Smooth muscle cell (in vitro differentiated cells): ENCODE data around the gene SELENOO. TPM values are rescaled to one million over a fixed set of nuclear protein-coding genes. Genes with fewer than 3 reads are reported as not detected.

Source experiments
- DNase-seq: peaks from one replicate; lab custom pipeline; 2025; ENCODE audit not compliant: unreplicated experiment; lab: John Stamatoyannopoulos, UW
- H2AFZ ChIP-seq: fragments of 200-600 bp; sonication (generic); 2 replicates; pipeline ENCODE4 v1.6.0; 2016; ENCODE audit warnings: antibody characterized with exemption, low read depth, mild to moderate bottlenecking
- H3F3A ChIP-seq: fragments of 200-600 bp; sonication (generic); 2 replicates; pipeline ENCODE4 v1.6.0; 2017; ENCODE audit warnings: antibody characterized with exemption, low read depth
- H3K27ac ChIP-seq: fragments of 200-600 bp; sonication (generic); 2 replicates; pipeline ENCODE4 v1.5.1; 2016; ENCODE audit warnings: low read depth, mild to moderate bottlenecking
- H3K27me3 ChIP-seq: fragments of 200-600 bp; sonication (generic); 2 replicates; pipeline ENCODE4 v1.6.1; 2016; ENCODE audit warnings: low read depth, mild to moderate bottlenecking
- H3K36me3 ChIP-seq: fragments of 200-600 bp; sonication (generic); 2 replicates; pipeline ENCODE4 v1.5.1; 2016; ENCODE audit warnings: low read depth
- H3K4me1 ChIP-seq: fragments of 200-600 bp; sonication (generic); 2 replicates; pipeline ENCODE4 v1.5.1; 2016; ENCODE audit warnings: low read depth
- H3K4me2 ChIP-seq: fragments of 200-600 bp; sonication (generic); 2 replicates; pipeline ENCODE4 v1.6.0; 2016; ENCODE audit warnings: mild to moderate bottlenecking
- H3K4me3 ChIP-seq: fragments of 200-600 bp; sonication (generic); 2 replicates; pipeline ENCODE4 v1.5.1; 2016; ENCODE audit warnings: mild to moderate bottlenecking
- H3K79me2 ChIP-seq: fragments of 200-600 bp; sonication (generic); 2 replicates; pipeline ENCODE4 v1.6.0; 2016; ENCODE audit warnings: low read depth, mild to moderate bottlenecking
- H3K9ac ChIP-seq: fragments of 200-600 bp; sonication (generic); 2 replicates; pipeline ENCODE4 v1.6.0; 2016; ENCODE audit warnings: low read depth
- H3K9me3 ChIP-seq: fragments of 200-600 bp; sonication (generic); replicated peaks from 2 replicates; pipeline ENCODE4 v1.5.1; 2016; ENCODE audit warnings: low read depth
- H4K20me1 ChIP-seq: fragments of 200-600 bp; sonication (generic); 2 replicates; pipeline ENCODE4 v1.6.0; 2016; ENCODE audit warnings: low read depth
- CTCF ChIP-seq: fragments of 200-600 bp; sonication (generic); IDR thresholded peaks from 2 replicates; pipeline ENCODE4 v1.5.1; 2017; ENCODE audit warnings: borderline replicate concordance, mild to moderate bottlenecking, antibody characterized with exemption; ENCODE audit not compliant: insufficient read depth, poor library complexity, severe bottlenecking
- WGBS: methylation state at CpG from one replicate; pipeline ENCODE4 v1.1.7; 2016; ENCODE audit warnings: low lambda C conversion rate; 5-methylcytosine and 5-hydroxymethylcytosine counted together
- polyA plus RNA-seq: library from polyadenylated mRNA; unstranded; fragments of >200 nt; fragmentation: Nextera tagmentation; extraction: Ambion mirVana; gene quantifications from 2 replicates; pipeline ENCODE4 v1.2.1, GENCODE V29; 2016
- total RNA-seq: library from RNA; depleted of rRNA; stranded (reverse); fragments of >200 nt; gene quantifications from 2 replicates; pipeline ENCODE4 v1.2.3, GENCODE V29; 2014

Gene SELENOO
- total and polyA plus RNA-seq, 2 experiments from 2014 or later, result 9.0 to 21.3 TPM

- Histone ChIP-seq H3K4me1 (no peaks in the 10 kb centered on the region), H3F3A (no peaks in the 10 kb centered on the region), H3K9me3 (no peaks in the 10 kb centered on the region), H3K4me3 (no peak overlapping the region), H3K79me2 (no peaks in the 10 kb centered on the region), H4K20me1 (peaks cover 19% of the 10 kb centered on the region), H3K9ac (no peak overlapping the region), H3K27ac (no peak overlapping the region), H2AFZ (no peak overlapping the region), H3K36me3 (no peaks in the 10 kb centered on the region), H3K4me2 (no peak overlapping the region), H3K27me3 (no peaks in the 10 kb centered on the region)
- 95% methylated on average over 8 of the region's 8 CpGs for WGBS
- no peak for TF ChIP-seq CTCF
- no peak for DNase-seq
These were observed 21.7 kb downstream of the SELENOO start for GRCh38 chr22:50222508-50222907.

GRCh38 chr22:50224071-50224470 lies 23.3 kb downstream of the SELENOO start:
- H4K20me1 ChIP-seq, result peaks cover 5% of the 10 kb centered on the region
- 96% methylated on average over 16 of the region's 16 CpGs for WGBS
- H3K36me3 ChIP-seq, result no peaks in the 10 kb centered on the region
- no peaks in the 10 kb centered on the region for H3K27me3 ChIP-seq
- H3K4me2 ChIP-seq, result no peak overlapping the region
- no peak overlapping the region for H3K9ac ChIP-seq
- H2AFZ ChIP-seq, result no peak overlapping the region
- no peaks in the 10 kb centered on the region for H3K4me1 ChIP-seq
- no peak for TF ChIP-seq CTCF
- H3K79me2 ChIP-seq, result no peaks in the 10 kb centered on the region
- no peak overlapping the region for H3K27ac ChIP-seq
- no peaks in the 10 kb centered on the region for H3K9me3 ChIP-seq
- no peaks in the 10 kb centered on the region for H3F3A ChIP-seq
- no peak overlapping the region for H3K4me3 ChIP-seq
- no peak for DNase-seq

GRCh38 chr22:50225200-50225969 lies 24.6 kb downstream of the SELENOO start:
- Histone ChIP-seq H4K20me1 (no peaks in the 10 kb centered on the region), H3K4me2 (no peak overlapping the region), H3K27me3 (no peaks in the 10 kb centered on the region), H3K9me3 (no peaks in the 10 kb centered on the region), H3K79me2 (no peaks in the 10 kb centered on the region), H3F3A (no peaks in the 10 kb centered on the region), H3K9ac (no peak overlapping the region), H3K27ac (no peak overlapping the region), H3K4me3 (no peak overlapping the region), H3K36me3 (no peaks in the 10 kb centered on the region), H3K4me1 (no peaks in the 10 kb centered on the region), H2AFZ (no peak overlapping the region)
- no peak for TF ChIP-seq CTCF
- DNase-seq, result no peak
- WGBS, result 96% methylated on average over 24 of the region's 24 CpGs
